K562 (cell line): ENCODE measurements around the gene SPATA24. TPM values are rescaled to one million over a fixed set of nuclear protein-coding genes. Genes with fewer than 3 reads are reported as not detected.

Experiments
- BHLHE40 ChIP-seq: IDR thresholded peaks from 2 replicates; pipeline ENCODE4 v1.6.1; 2011; ENCODE audit warnings: low read length, improper control_type of control experiment
- FOS ChIP-seq: IDR thresholded peaks from 3 replicates; pipeline ENCODE4 v1.6.1; 2011; ENCODE audit not compliant: insufficient read length; ENCODE audit errors: extremely low read depth
- KDM4B ChIP-seq, 2 experiments: fragments of 450-650 bp in 1 of 2; sonication (generic) in 1 of 2; IDR thresholded peaks; 2 replicates each; pipeline ENCODE4 v1.6.1; 2016 to 2017; ENCODE audit warnings: borderline replicate concordance in 2 of 2, antibody characterized with exemption in 1 of 2, low read depth in 1 of 2, mild to moderate bottlenecking in 1 of 2
- MITF ChIP-seq: IDR thresholded peaks from 2 replicates; pipeline ENCODE4 v1.6.1; 2014; ENCODE audit warnings: antibody characterized with exemption
- NFXL1 ChIP-seq: fragments of 450-650 bp; formaldehyde crosslinking; IDR thresholded peaks from 2 replicates; pipeline ENCODE4 v1.4.0; 2021; ENCODE audit warnings: mild to moderate bottlenecking
- PKNOX1 ChIP-seq: fragments of 450-650 bp; IDR thresholded peaks from 2 replicates; pipeline ENCODE4 v1.6.1; 2016
- SIN3B ChIP-seq: fragments of 450-650 bp; IDR thresholded peaks from 2 replicates; pipeline ENCODE4 v1.6.1; 2017; ENCODE audit warnings: low read depth, mild to moderate bottlenecking, moderate library complexity
- SOX6 ChIP-seq: fragments of 450-650 bp; IDR thresholded peaks from 2 replicates; pipeline ENCODE4 v1.6.1; 2014; ENCODE audit warnings: mild to moderate bottlenecking
- TEAD4 ChIP-seq, 2 experiments: sonication (generic) in 1 of 2; formaldehyde crosslinking in 1 of 2; IDR thresholded peaks; 2 replicates each; pipeline versions ENCODE4 v1.6.1 to v1.8.0; 2012 to 2022; ENCODE audit warnings: borderline replicate concordance in 1 of 2, inconsistent platforms in 1 of 2, low read length in 1 of 2, mild to moderate bottlenecking in 1 of 2, missing genetic modification reagents in 1 of 2
- ZBTB17 ChIP-seq: fragments of 450-650 bp; formaldehyde crosslinking; IDR thresholded peaks from 2 replicates; pipeline ENCODE4 v1.4.0; 2020; ENCODE audit warnings: mild to moderate bottlenecking
- ZBTB7A ChIP-seq: IDR thresholded peaks from 2 replicates; pipeline ENCODE4 v1.6.1; 2011; ENCODE audit warnings: low read depth, mild to moderate bottlenecking, low read length, moderate library complexity, borderline replicate concordance; ENCODE audit not compliant: control insufficient read depth
- ZFP91 ChIP-seq: sonication (generic); formaldehyde crosslinking; IDR thresholded peaks from 2 replicates; pipeline ENCODE4 v1.8.0; 2022; ENCODE audit warnings: mild to moderate bottlenecking, missing genetic modification reagents
- ZNF24 ChIP-seq: fragments of 450-650 bp; IDR thresholded peaks from 2 replicates; pipeline ENCODE4 v1.6.1; 2016
- polyA plus RNA-seq, 8 experiments: library from polyadenylated mRNA; depleted of rRNA in 4 of 8; stranded (reverse) in 5 of 8; unstranded in 3 of 8; fragments of >200 nt; fragmentation: Nextera tagmentation in 2 of 8; fragmentation: Illumina TruSeq in 1 of 8; extraction: Ambion mirVana in 2 of 8; extraction: Trizol in 1 of 8; gene quantifications; 2 replicates each; pipeline versions ENCODE4 v1.2.1 to v1.2.3, GENCODE V29; 2011 to 2014; ENCODE audit warnings: inconsistent platforms in 1 of 8, missing spikeins in 1 of 8
- total RNA-seq, 7 experiments: library from RNA; depleted of rRNA in 6 of 7; stranded (reverse); fragments of >200 nt in 6 of 7; fragmentation: Illumina TruSeq in 2 of 7; extraction: Trizol in 2 of 7; gene quantifications; 2 replicates each; pipeline versions ENCODE4 v1.2.1 to v1.2.3, GENCODE V29; 2011 to 2021; ENCODE audit warnings: low replicate concordance in 1 of 7

The SPATA24 gene
- total and polyA plus RNA-seq, 9 of the 15 experiments (the other 6 are each of a cell fraction or from before 2014, with no cell fraction given), result 4.1 to 12.6 (median 8.0) TPM

GRCh38 chr5:139403787-139404483 is at the start of gene SPATA24 (continued):
- TF ChIP-seq ZNF24 (no peak), PKNOX1 (peak; percentile 68), ZBTB17 (peak; percentile 36; the same call in 1 of the 2 replicates), ZBTB7A (peak; percentile 96), ZFP91 (CRISPR knock-in tag) (peak; percentile 97), TEAD4 (IDR thresholded peaks at IDR 0.05; ENCODE audit: low read length) (0 out of 2 replicates have a peak, but pooled peaks have one; percentile 22), TEAD4 (CRISPR knock-in tag; IDR thresholded peaks at IDR 0.05; ENCODE audit: borderline replicate concordance) (no peak), SOX6 (0 out of 2 replicates have a peak, but pooled peaks have one; percentile 36), MITF (no peak), NFXL1 (CRISPR knock-in tag) (no peak), KDM4B (IDR thresholded peaks at IDR 0.05; ENCODE audit: borderline replicate concordance in 2 of 2, low read depth in 1 of 2) (peak in 1 of 2 experiments; percentile 57; a peak in 1 of 4 replicates), FOS (peak; percentile 19), BHLHE40 (no peak), SIN3B (no peak)
